Neural progenitor cell (in vitro differentiated cells): ENCODE measurements around the gene PCDHGA9.

Experiments used
- EZH2 ChIP-seq: fragments of 200-600 bp; sonication (generic); IDR thresholded peaks from 2 replicates; pipeline ENCODE4 v1.6.1; 2017; ENCODE audit warnings: antibody characterized with exemption, mild to moderate bottlenecking, moderate library complexity
- EZH2phosphoT487 ChIP-seq: fragments of 200-600 bp; sonication (generic); IDR thresholded peaks from 2 replicates; pipeline ENCODE4 v1.6.1; 2017; ENCODE audit warnings: antibody characterized with exemption
- TF ChIP-seq, protein P1 (sequence below): fragments of 200-600 bp; sonication (generic); IDR thresholded peaks from 2 replicates; pipeline ENCODE4 v1.5.1; 2017; ENCODE audit warnings: antibody characterized with exemption, mild to moderate bottlenecking

DNA sequence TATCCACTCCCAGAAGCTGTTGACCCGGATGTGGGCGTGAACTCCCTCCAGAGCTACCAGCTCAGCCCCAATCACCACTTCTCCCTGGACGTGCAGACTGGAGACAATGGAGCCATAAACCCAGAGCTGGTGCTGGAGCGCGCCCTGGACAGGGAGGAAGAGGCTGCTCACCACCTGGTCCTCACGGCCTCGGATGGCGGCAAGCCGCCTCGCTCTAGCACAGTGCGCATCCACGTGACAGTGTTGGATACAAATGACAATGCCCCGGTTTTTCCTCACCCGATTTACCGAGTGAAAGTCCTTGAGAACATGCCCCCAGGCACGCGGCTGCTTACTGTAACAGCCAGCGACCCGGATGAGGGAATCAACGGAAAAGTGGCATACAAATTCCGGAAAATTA is 9.3 kb upstream of the PCDHGA9 start:
- TF ChIP-seq, protein P1, sequence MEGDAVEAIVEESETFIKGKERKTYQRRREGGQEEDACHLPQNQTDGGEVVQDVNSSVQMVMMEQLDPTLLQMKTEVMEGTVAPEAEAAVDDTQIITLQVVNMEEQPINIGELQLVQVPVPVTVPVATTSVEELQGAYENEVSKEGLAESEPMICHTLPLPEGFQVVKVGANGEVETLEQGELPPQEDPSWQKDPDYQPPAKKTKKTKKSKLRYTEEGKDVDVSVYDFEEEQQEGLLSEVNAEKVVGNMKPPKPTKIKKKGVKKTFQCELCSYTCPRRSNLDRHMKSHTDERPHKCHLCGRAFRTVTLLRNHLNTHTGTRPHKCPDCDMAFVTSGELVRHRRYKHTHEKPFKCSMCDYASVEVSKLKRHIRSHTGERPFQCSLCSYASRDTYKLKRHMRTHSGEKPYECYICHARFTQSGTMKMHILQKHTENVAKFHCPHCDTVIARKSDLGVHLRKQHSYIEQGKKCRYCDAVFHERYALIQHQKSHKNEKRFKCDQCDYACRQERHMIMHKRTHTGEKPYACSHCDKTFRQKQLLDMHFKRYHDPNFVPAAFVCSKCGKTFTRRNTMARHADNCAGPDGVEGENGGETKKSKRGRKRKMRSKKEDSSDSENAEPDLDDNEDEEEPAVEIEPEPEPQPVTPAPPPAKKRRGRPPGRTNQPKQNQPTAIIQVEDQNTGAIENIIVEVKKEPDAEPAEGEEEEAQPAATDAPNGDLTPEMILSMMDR, result no peak
- TF ChIP-seq EZH2, result no peak
- no peak for TF ChIP-seq EZH2phosphoT487
